ENCODE measurements around the gene TMA7B. TPM values are rescaled to one million over a fixed set of nuclear protein-coding genes. Genes with fewer than 3 reads are reported as not detected.

TMA7B gene
- total RNA-seq, 2 experiments from 2014 or later, result 8.6 to 8.7 TPM

DNA sequence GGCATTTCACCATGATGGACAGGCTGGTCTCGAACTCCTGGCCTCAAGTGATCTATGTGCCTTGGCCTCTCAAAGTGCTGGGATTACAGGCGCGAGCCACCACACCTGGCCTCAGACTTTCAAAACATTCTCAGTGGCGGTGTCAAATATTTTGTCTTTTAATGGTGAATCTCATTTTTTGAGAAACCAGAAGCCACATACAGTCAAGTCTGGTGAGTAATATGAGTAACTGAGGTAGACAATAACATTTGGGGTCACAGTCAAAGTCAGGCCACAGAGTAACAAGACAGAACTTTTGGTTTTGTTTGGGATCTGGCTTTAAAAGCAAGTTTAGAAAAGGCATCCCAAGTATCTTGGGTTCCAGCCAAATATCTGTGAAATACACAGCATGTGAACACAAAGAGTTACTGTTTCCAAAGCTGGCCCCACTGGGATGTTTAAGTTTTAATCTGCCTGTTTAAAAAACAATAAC, 5.6 kb upstream of the TMA7B start:
- Mint-ChIP-seq H3K27me3 (ENCODE audit: low read depth) (no peaks in the 10 kb centered on the region), H3K36me3 (ENCODE audit: low read depth) (peaks cover 95% of the 10 kb centered on the region), H3K27ac (peak overlapping the region; percentile 21), H3K9me3 (ENCODE audit: insufficient read depth) (no peaks in the 10 kb centered on the region), H3K4me1 (ENCODE audit: low read depth) (peaks cover 98% of the 10 kb centered on the region), H3K4me3 (no peak overlapping the region)
- ChIA-PET CTCF (interaction anchor here (5.0 kb wide), 1 partner anchor 12 kb away, joined by 41 read pairs; no protein-coding TSS in a partner anchor), POLR2A (no interaction called here)
- peak; percentile 9 for ATAC-seq
- DNase-seq, result no peak

DNA sequence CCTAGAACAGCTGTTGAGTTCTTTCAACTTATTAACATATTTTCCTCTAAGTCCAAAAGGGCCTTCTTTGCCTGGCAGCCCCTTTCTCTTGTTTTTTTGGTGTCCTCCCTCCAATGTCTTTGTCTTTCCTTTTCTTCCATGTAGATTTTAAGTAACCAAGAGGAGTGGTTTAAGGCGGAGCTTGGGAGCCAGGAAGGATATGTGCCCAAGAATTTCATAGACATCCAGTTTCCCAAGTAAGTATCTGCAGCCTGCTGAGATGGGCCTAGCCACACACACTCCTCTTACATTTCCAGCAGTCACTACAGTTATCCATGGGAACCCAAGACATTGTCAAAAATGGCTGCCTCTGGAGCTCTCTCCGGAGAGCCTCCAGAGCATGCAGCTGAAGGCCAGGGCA, 4.5 kb upstream of the TMA7B start:
- ATAC-seq (no peak), DNase-seq (no peak)
- Mint-ChIP-seq H3K9me3 (ENCODE audit: insufficient read depth) (no peaks in the 10 kb centered on the region), H3K36me3 (ENCODE audit: low read depth) (peaks cover 95% of the 10 kb centered on the region), H3K4me1 (ENCODE audit: low read depth) (peaks cover 98% of the 10 kb centered on the region), H3K27me3 (ENCODE audit: low read depth) (no peaks in the 10 kb centered on the region), H3K27ac (peak overlapping the region; percentile 58), H3K4me3 (no peak overlapping the region)
- CTCF ChIA-PET, result interaction anchor here (1.5 to 1.9 kb wide), 2 partner anchors 12 to 39 kb away, joined by 3 to 6 read pairs; no protein-coding TSS in a partner anchor
- POLR2A ChIA-PET, result no interaction called here

DNA sequence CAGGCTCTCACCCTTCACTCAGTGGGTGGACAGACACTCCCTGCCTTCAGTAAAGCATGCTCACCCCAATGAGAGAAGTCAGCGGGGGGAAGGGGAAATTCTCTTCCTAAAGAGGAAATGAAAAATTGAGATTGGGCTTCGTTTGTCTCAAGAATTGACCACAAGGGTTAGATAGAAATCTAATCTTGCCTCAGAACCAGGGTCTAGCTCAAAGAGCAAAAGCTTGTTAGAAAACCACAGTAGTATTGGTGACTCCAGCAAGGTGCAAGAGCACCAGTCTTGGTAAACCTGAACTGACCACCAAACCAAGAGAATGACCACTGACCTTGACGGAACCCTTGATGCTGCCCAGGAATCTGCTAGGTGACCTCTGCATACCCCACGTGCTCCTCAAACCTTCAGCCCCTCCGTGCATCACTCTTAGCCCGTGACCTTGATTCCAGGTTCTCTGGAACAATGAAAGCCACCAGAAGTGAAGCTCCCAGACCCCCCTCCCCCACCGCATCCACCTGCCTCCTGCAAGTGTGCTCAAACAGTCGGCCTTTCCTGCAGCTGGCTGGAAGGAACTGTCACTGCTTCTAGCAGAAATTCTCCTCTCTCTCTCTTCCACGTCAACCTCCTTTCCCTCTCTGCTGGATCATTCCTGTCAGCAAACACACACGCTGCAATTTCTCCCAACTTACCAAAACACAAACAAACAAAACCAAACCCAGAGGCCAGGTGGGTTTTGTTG, 3.1 kb upstream of the TMA7B start:
- ATAC-seq, result no peak
- Mint-ChIP-seq H3K4me1 (ENCODE audit: low read depth) (peaks cover 98% of the 10 kb centered on the region), H3K27ac (peak overlapping the region; percentile 68), H3K4me3 (peak overlapping the region; percentile 9), H3K27me3 (ENCODE audit: low read depth) (no peaks in the 10 kb centered on the region), H3K36me3 (ENCODE audit: low read depth) (peaks cover 95% of the 10 kb centered on the region), H3K9me3 (ENCODE audit: insufficient read depth) (no peaks in the 10 kb centered on the region)
- CTCF ChIA-PET, result interaction anchor here (1.5 to 2.0 kb wide), 4 partner anchors 11 to 40 kb away, joined by 3 to 7 read pairs (median 6); no protein-coding TSS in a partner anchor
- POLR2A ChIA-PET, result interaction anchor here (0.9 to 1.0 kb wide), 2 partner anchors 36 to 86 kb away, joined by 3 read pairs; no protein-coding TSS in a partner anchor
- no peak for DNase-seq

DNA sequence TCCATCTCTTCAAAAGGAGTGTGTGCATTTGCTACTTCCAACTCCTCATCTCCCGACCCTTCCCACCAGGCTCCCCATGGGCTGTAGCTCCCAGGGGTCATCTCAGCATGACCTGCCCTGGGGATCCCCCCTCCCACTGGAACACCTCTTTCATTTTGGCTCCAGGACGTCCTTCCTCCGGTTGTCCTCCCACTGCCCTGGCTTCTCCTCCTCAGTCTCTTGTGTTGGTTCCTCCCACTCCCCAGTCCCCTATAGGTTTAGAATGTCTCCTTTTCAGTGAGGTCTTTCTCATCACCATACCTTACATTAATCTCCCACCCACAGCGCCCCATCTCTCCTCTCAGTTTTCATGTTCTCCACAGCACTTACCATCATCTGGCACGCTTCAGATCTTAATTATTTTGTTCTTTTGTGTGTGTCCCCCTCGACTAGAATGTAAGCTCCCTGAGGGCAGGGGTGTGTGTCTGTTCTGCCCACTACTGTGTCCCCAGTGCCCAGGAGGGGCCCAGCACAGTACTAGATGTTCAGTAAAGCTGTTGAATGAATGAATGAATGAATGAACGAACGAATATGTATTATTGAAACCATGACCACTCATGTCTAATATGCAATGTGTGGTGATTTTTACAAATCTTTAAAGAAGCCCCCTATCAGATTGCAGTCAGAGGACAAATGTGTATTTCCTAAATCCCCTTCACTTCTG, 2.0 kb upstream of the TMA7B start:
- DNase-seq, result no peak
- ATAC-seq, result no peak
- H3K27me3 Mint-ChIP-seq (ENCODE audit: low read depth), result no peaks in the 10 kb centered on the region
- H3K4me3 Mint-ChIP-seq, result peak overlapping the region; percentile 4
- ChIA-PET CTCF (interaction anchor here (1.6 to 2.0 kb wide), 2 partner anchors 12 to 25 kb away, joined by 5 to 7 read pairs; no protein-coding TSS in a partner anchor), POLR2A (no interaction called here)
- H3K27ac Mint-ChIP-seq, result peak overlapping the region; percentile 83
- peaks cover 96% of the 10 kb centered on the region for H3K4me1 Mint-ChIP-seq (ENCODE audit: low read depth)
- H3K36me3 Mint-ChIP-seq (ENCODE audit: low read depth), result peaks cover 93% of the 10 kb centered on the region
- H3K9me3 Mint-ChIP-seq (ENCODE audit: insufficient read depth), result no peaks in the 10 kb centered on the region

- peaks cover 93% of the 10 kb centered on the region for H3K4me1 Mint-ChIP-seq (ENCODE audit: low read depth)
- no peaks in the 10 kb centered on the region for H3K9me3 Mint-ChIP-seq (ENCODE audit: insufficient read depth)
- ChIA-PET CTCF (interaction anchor here (0.5 to 4.9 kb wide), 5 partner anchors 15 to 66 kb away, joined by 3 to 15 read pairs (median 5); no protein-coding TSS in a partner anchor), POLR2A (interaction anchor here (1.5 kb wide), 1 partner anchor 26 kb away, joined by 3 read pairs; no protein-coding TSS in a partner anchor)
- no peak for ATAC-seq
- no peak overlapping the region for H3K4me3 Mint-ChIP-seq
- H3K27me3 Mint-ChIP-seq (ENCODE audit: low read depth), result no peaks in the 10 kb centered on the region
- H3K27ac Mint-ChIP-seq, result peak overlapping the region; percentile 83
- peaks cover 91% of the 10 kb centered on the region for H3K36me3 Mint-ChIP-seq (ENCODE audit: low read depth)
- no peak for DNase-seq
Observed at GRCh38 chr22:39958949-39959639, 1.1 kb upstream of the TMA7B start.

DNA sequence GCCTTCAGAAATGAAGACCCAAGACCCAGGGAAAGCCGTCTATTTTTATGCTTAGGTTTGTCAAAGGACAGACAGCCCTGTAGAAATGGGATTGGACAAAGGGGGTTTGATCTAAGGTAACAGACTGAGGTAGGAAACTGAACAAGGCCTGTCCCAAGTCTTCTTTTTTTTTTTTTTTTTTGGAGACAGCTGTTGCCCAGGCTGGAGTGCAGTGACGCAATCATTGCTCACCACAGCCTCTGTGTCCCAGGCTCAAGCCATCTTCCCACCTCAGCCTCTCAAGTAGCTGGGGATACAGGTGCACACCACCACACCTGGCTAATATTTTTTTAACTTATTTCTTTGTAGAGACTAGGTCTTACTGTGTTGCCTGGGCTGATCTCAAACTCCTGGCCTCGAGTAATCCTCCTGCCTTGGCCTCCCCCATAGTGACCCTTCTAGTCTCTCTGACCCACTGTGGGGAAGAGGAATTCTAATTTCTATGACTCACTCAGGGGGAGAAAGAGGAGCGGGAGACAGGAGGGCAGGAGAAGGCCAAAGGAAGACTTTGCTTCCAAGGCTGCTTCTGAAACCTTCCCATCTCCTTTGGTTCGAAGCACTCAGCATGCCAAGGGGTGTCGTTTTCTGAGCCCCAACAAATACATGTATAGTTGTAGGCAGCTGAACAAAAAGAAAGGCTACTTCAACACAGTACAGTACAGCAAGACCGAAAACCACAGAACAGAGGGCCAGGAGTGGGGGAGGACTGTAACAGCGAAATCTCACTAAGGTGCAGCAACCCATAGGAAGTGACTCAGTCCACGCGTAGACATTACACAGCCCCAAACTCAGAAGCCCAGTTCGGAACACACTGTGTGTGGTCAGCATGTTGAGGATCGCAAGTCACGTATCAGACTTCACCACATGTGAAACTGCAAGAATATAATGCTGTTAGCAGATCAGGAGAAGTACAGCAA, 872 bp downstream of the TMA7B start:
- Mint-ChIP-seq H3K27ac (peak overlapping the region; percentile 86), H3K4me1 (ENCODE audit: low read depth) (peaks cover 75% of the 10 kb centered on the region), H3K4me3 (peak overlapping the region; percentile 60), H3K36me3 (ENCODE audit: low read depth) (peaks cover 92% of the 10 kb centered on the region), H3K9me3 (ENCODE audit: insufficient read depth) (no peaks in the 10 kb centered on the region), H3K27me3 (ENCODE audit: low read depth) (no peaks in the 10 kb centered on the region)
- DNase-seq (peak; percentile 91), ATAC-seq (peak; percentile 94)
- ChIA-PET CTCF (interaction anchor here (1.0 to 4.9 kb wide), 6 partner anchors 11 to 63 kb away, joined by 3 to 15 read pairs (median 6); no protein-coding TSS in a partner anchor), POLR2A (interaction anchor here (1.1 to 1.5 kb wide), 6 partner anchors 9 to 64 kb away, joined by 3 to 7 read pairs (median 3); no protein-coding TSS in a partner anchor)

GRCh38 chr22:39962071-39962470, 1.9 kb downstream of the TMA7B start:
- ATAC-seq (no peak), DNase-seq (no peak)
- peak overlapping the region; percentile 86 for H3K27ac Mint-ChIP-seq
- H3K36me3 Mint-ChIP-seq (ENCODE audit: low read depth), result peaks cover 94% of the 10 kb centered on the region
- CTCF ChIA-PET, result interaction anchor here (1.4 to 4.9 kb wide), 4 partner anchors 11 to 62 kb away, joined by 4 to 15 read pairs (median 9); no protein-coding TSS in a partner anchor
- H3K27me3 Mint-ChIP-seq (ENCODE audit: low read depth), result no peaks in the 10 kb centered on the region
- H3K9me3 Mint-ChIP-seq (ENCODE audit: insufficient read depth), result no peaks in the 10 kb centered on the region
- POLR2A ChIA-PET, result interaction anchor here (1.1 to 1.5 kb wide), 4 partner anchors 9 to 19 kb away, joined by 3 to 7 read pairs (median 4); no protein-coding TSS in a partner anchor
- peak overlapping the region; percentile 60 for H3K4me3 Mint-ChIP-seq
- H3K4me1 Mint-ChIP-seq (ENCODE audit: low read depth), result peaks cover 65% of the 10 kb centered on the region

GRCh38 chr22:39965748-39966147, 5.6 kb downstream of the TMA7B start:
- Mint-ChIP-seq H3K9me3 (ENCODE audit: insufficient read depth) (no peaks in the 10 kb centered on the region), H3K27ac (peak overlapping the region; percentile 13), H3K4me1 (ENCODE audit: low read depth) (peaks cover 31% of the 10 kb centered on the region), H3K4me3 (no peak overlapping the region), H3K27me3 (ENCODE audit: low read depth) (no peaks in the 10 kb centered on the region), H3K36me3 (ENCODE audit: low read depth) (peaks cover 92% of the 10 kb centered on the region)
- ATAC-seq (no peak), DNase-seq (no peak)
- ChIA-PET CTCF (interaction anchor here (1.0 to 1.8 kb wide), 6 partner anchors 17 to 431 kb away, joined by 3 to 7 read pairs (median 4); no protein-coding TSS in a partner anchor), POLR2A (interaction anchor here (0.8 kb wide), 1 partner anchor 35 kb away, joined by 3 read pairs; no protein-coding TSS in a partner anchor)

DNA sequence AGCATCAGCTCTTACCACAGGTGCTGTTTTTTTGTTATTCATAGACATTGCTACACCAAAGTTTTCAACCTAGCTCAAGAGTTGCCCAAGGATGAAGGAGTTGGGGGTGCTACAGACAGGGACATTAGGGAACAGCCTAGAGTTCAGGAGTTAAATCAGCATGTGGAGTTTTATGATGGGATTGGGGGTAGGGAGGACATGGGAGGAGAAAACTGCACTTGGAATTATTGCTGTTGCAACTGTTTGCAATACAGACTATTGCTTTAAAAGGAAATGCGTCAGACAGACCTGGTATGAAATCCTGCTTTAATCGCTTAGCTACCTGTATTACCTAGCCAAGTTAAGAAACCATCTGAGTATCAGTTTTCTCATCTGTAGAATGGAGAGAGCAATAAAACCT, 6.3 kb downstream of the TMA7B start:
- H3K4me1 Mint-ChIP-seq (ENCODE audit: low read depth), result peaks cover 23% of the 10 kb centered on the region
- DNase-seq (no peak), ATAC-seq (no peak)
- no peak overlapping the region for H3K4me3 Mint-ChIP-seq
- peak overlapping the region; percentile 18 for H3K27ac Mint-ChIP-seq
- H3K9me3 Mint-ChIP-seq (ENCODE audit: insufficient read depth), result no peaks in the 10 kb centered on the region
- H3K36me3 Mint-ChIP-seq (ENCODE audit: low read depth), result peaks cover 92% of the 10 kb centered on the region
- POLR2A ChIA-PET, result interaction anchor here (0.6 to 0.8 kb wide), 2 partner anchors 24 to 34 kb away, joined by 3 read pairs; no protein-coding TSS in a partner anchor
- CTCF ChIA-PET, result interaction anchor here (1.2 to 1.9 kb wide), 3 partner anchors 17 to 59 kb away, joined by 4 to 9 read pairs (median 5); no protein-coding TSS in a partner anchor
- H3K27me3 Mint-ChIP-seq (ENCODE audit: low read depth), result no peaks in the 10 kb centered on the region

GRCh38 chr22:39967103-39967829, 7.1 kb downstream of the TMA7B start:
- ATAC-seq, result no peak
- POLR2A ChIA-PET, result interaction anchor here (0.6 kb wide), 1 partner anchor 25 kb away, joined by 3 read pairs; no protein-coding TSS in a partner anchor
- no peaks in the 10 kb centered on the region for H3K9me3 Mint-ChIP-seq (ENCODE audit: insufficient read depth)
- peaks cover 16% of the 10 kb centered on the region for H3K4me1 Mint-ChIP-seq (ENCODE audit: low read depth)
- CTCF ChIA-PET, result interaction anchor here (1.2 to 1.9 kb wide), 2 partner anchors 18 to 58 kb away, joined by 4 to 9 read pairs; no protein-coding TSS in a partner anchor
- H3K4me3 Mint-ChIP-seq, result no peak overlapping the region
- H3K27me3 Mint-ChIP-seq (ENCODE audit: low read depth), result no peaks in the 10 kb centered on the region
- no peak for DNase-seq
- peak overlapping the region; percentile 27 for H3K27ac Mint-ChIP-seq
- peaks cover 92% of the 10 kb centered on the region for H3K36me3 Mint-ChIP-seq (ENCODE audit: low read depth)

Data from activated CD8-positive, alpha-beta T cell treated with anti-CD3 and anti-CD28 coated beads, Interleukin-2, amount 10 ng/mL, durations not matched to agents 7 days and 5 days (primary cell).